Measurements from ENCODE around the gene MYBPH.
A peak's percentile ranks its signal among the peaks of the same experiment; 100 is the strongest.

The MYBPH gene

GRCh38 chr1:203217668-203218067 is 42.0 kb upstream of the MYBPH start:
- Histone ChIP-seq H3K27me3 (ENCODE audit: insufficient read depth, low read depth, severe bottlenecking) (no peaks in the 10 kb centered on the region), H3K36me3 (no peaks in the 10 kb centered on the region), H3K27ac (no peak overlapping the region), H3K4me3 (ENCODE audit: low read depth, low read length) (no peak overlapping the region), H3K9me3 (ENCODE audit: severe bottlenecking) (no peaks in the 10 kb centered on the region)
- no peak for TF ChIP-seq CTCF (IDR thresholded peaks at IDR 0.05; ENCODE audit: low read depth, low read length)
- no peak for DNase-seq

- Histone ChIP-seq H3K4me3 (ENCODE audit: low read depth, low read length) (no peak overlapping the region), H3K27me3 (ENCODE audit: insufficient read depth, low read depth, severe bottlenecking) (no peaks in the 10 kb centered on the region), H3K36me3 (no peaks in the 10 kb centered on the region), H3K27ac (no peak overlapping the region), H3K9me3 (ENCODE audit: severe bottlenecking) (no peaks in the 10 kb centered on the region)
- DNase-seq: peak; percentile 86
- peak; percentile 83 for TF ChIP-seq CTCF (IDR thresholded peaks at IDR 0.05; ENCODE audit: low read depth, low read length)
Measured at GRCh38 chr1:203217139-203217655, 41.6 kb upstream of the MYBPH start.

- Histone ChIP-seq H3K9me3 (ENCODE audit: severe bottlenecking) (no peaks in the 10 kb centered on the region), H3K4me3 (ENCODE audit: low read depth, low read length) (no peak overlapping the region), H3K27me3 (ENCODE audit: insufficient read depth, low read depth, severe bottlenecking) (no peaks in the 10 kb centered on the region), H3K36me3 (no peaks in the 10 kb centered on the region), H3K27ac (peak overlapping the region; percentile 16)
- DNase-seq: peak; percentile 93
- peak; percentile 91 for TF ChIP-seq CTCF (IDR thresholded peaks at IDR 0.05; ENCODE audit: low read depth, low read length)
Measured at GRCh38 chr1:203216274-203217138, 40.9 kb upstream of the MYBPH start.

GRCh38 chr1:203215573-203215972 is 39.9 kb upstream of the MYBPH start:
- H3K36me3 ChIP-seq: no peaks in the 10 kb centered on the region
- no peak for TF ChIP-seq CTCF (IDR thresholded peaks at IDR 0.05; ENCODE audit: low read depth, low read length)
- no peaks in the 10 kb centered on the region for H3K9me3 ChIP-seq (ENCODE audit: severe bottlenecking)
- no peak overlapping the region for H3K4me3 ChIP-seq (ENCODE audit: low read depth, low read length)
- peak; percentile 77 for DNase-seq
- H3K27ac ChIP-seq: peak overlapping the region; percentile 16
- H3K27me3 ChIP-seq (ENCODE audit: insufficient read depth, low read depth, severe bottlenecking): no peaks in the 10 kb centered on the region

- Histone ChIP-seq H3K27ac (0 out of 2 replicates have a peak overlapping the region, but pooled peaks have one; percentile 16), H3K27me3 (ENCODE audit: insufficient read depth, low read depth, severe bottlenecking) (no peaks in the 10 kb centered on the region), H3K36me3 (no peaks in the 10 kb centered on the region), H3K9me3 (ENCODE audit: severe bottlenecking) (no peaks in the 10 kb centered on the region), H3K4me3 (ENCODE audit: low read depth, low read length) (no peak overlapping the region)
- DNase-seq: no peak
- no peak for TF ChIP-seq CTCF (IDR thresholded peaks at IDR 0.05; ENCODE audit: low read depth, low read length)
Measured at GRCh38 chr1:203214871-203215270, 39.2 kb upstream of the MYBPH start.

Measured in WERI-Rb-1 (cell line).